NCI-H1436 (cell line): Measurements from ENCODE around the gene ELMO1.

Source experiments
- DNase-seq: peaks from one replicate; lab custom pipeline; 2025; lab: John Stamatoyannopoulos, UW

Gene ELMO1

DNA sequence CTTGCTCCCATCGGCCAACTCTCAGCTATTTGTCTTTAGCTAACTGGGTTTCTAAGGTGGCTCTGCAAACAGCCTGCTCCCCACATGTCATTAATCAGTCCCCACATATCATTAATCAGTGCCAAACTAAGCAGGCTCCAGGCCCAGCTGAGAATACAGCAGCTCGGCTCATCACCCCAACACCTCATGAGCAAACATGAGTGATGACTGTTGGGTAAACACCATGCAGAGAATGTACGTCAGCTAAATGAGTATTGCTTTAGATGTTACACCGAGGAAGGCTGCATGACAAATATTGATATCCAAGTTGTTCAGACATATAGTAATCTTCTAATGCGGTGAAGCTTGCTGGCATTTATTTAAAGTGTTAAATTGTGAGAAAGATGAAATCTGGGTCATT is 536.9 kb downstream of the ELMO1 start:
- no peak for DNase-seq

DNA sequence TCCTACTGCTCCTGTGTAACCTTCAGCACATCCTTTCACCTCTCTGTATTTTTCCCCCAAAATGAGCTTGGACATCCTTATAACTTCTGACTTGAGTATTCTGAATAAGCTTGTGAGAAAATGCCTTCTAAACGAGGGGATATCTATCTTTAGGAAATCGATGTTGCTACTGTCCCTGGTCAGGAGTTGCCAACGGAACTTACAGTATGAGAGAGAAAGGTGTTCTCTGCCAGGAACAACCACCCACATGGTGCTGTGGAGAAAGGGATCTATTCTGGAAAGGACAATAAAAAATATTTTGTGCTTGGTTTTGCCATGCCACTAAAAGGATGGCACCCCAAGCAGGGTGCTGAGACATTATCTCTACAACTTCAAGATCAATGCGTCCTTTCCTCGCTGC is 537.8 kb downstream of the ELMO1 start:
- no peak for DNase-seq

DNA sequence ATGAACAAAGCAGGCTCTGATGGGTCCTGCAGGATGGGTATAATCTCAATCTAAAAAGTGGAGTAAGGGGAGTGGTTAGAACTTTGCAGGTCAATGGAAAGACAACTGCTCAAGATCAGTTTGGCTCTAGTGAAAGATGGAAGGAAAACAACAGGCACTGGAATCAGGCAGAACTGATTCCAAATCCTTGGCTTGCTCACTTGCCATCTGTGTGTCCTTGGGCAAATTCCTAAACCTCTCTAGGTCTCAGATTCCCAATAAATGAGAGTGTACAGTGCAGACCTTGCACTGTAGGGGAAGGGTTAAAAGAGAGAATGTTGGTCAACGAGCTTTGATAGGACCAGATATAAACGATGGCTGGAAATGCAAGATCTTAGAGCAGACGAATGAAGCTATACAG is 538.3 kb downstream of the ELMO1 start:
- no peak for DNase-seq

DNA sequence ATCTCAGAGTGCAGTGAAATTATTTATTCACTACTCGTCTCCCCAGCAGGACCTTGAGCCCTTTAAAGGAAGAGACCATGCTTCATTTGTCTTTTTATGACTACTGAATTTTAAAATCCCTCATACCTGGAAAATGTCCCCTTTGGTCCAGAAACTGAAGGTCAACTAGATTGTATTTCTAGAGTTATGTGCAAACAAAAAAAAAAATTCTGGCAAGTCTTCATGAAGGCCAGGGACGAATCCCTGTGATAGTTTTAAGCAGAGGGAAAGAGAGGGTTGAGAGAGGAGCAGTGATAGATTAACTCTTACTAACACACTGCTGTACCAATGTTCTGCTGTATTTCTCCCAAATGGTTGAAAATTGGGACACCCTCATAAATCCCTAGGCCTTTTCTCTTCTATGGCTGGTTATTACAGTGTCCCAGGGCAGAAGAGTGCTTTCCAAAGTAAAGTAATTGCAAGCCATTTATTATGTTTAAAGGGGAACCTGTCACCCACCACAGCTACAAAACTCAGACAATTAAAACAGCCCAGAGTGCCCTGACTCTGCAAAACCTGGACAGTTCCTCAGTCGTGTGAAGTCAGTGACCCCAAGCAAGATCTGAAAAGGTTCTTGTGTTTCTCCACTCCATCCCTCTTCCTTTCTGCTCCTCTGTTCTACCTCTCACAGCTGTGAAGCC is 541.6 kb downstream of the ELMO1 start:
- no peak for DNase-seq

DNA sequence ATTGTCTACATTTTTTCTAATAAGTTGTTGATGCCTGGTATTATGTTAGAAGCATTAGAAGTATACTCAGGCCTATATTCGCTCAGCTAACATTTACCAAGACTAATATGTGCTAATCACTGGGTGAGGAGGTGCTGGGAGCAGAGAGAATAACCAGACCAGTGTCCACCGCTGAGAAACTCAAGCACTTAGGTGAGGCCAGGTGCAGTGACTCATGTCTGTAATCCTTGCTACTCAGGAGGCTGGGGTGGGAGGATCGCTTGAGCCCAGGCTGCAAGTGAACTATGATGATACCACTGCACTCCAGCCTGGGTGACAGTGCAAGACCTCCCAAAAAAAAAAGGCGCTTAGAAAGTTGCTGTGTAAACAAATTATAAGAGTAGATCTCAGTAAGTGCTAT is 542.2 kb downstream of the ELMO1 start:
- DNase-seq = no peak

DNA sequence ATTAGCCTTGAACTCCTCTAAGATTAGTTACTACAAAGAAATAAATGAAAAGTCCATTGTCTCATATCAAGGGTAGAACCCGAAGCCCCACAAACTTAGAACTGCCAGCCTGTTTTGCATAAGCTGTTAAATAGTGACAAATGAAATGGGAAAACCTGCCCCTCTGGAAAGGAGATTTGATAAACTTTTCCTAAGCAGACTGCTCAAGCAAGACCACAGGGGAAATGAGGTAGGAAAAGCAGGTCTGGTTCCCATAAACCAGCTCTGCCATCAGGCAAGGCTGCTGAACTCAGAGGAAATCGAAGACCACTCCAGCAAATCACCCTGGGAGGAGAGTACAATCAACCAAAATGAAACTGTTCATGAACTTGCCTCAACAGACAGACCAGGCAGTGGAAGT is 542.8 kb downstream of the ELMO1 start:
- no peak for DNase-seq

DNA sequence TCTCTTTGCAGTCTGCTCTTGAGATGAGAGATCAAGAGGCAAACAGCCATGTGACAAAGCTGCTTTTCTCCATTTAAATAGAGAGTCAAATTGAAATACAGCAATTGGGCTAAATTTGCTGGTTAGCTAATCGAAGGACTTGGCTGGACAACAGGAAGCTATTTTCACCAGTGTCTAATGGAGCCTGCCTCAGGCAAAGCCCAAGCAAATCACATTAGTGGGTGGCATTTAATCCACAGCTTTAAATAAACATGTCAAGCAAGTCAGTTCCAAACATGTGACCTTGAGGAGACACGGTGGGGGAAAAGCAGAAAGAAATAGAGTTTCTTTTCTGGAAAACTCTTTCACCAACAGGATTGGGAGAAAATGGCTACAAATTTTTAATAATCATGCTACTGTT is 543.9 kb downstream of the ELMO1 start:
- DNase-seq = no peak

DNA sequence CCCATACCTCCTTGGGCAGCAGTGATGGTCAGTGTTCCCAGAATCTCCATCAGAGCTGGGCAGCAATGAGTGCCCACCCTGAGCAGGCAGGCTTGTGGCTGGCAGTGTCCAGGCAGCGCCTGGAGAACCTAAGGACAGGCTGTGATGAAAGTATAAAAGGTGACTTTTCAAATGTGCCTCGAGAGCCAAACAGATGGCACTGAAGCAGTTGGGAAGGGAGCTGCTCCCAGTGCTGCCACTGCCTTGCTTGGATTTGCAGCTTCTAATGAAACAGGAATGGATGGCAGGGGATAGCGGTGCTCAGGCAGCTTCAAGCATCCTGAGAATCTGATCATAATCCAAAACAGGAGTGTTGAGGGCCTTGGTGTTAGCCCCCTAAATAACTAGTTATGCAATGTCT is 544.6 kb downstream of the ELMO1 start:
- no peak for DNase-seq

DNA sequence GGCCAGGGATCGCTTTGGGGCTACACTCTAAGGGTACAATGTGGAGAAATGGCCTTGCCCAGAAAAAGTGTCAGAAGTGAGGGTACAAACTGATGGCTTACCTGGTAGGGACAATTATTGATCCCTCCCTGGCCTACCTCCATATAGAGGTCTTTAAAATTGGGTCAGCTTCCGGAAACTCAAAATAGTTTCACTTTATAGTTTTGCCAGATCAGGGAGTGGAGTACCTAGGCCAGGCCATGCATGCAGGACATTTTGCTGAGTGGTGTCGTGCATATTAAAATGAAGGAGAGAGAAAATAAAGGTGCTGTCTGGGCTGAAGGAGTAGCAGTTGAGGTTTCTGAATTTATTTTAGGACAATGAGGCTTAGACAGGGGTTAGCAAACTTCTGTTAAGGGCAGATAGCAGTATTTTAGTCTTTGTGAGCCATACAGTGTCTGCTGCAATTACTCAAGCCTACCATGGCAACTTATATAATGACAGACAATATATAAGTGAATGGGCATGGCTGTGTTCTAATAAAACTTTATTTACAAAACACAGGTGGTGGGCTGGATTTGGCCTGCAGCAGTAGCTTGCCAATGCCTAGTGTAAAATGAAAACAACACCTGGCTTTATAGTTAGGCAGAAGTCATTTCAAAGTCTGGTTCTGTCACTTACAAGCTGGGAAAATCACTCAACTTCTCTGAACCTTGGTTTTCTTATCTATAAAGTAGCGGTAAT is 547.5 kb downstream of the ELMO1 start:
- DNase-seq = no peak

DNA sequence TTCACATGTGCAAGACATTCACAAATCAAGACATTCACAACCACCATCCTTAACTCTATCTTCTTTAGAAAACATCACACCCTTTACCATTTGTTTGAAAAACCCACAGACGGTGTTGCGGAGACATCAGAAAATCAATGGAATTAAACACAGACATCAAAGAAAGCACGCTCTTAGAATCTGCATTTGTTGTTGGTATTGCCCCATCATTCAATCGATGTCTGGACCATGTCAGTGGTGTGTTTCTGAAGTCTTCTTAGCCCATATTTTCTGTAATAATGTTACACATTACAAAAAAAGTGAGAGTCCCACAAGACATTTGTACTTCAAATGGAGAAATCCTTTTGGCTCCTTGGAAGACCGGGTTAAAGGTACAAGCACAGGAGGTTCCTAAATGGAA is 550.5 kb downstream of the ELMO1 start:
- no peak for DNase-seq

DNA sequence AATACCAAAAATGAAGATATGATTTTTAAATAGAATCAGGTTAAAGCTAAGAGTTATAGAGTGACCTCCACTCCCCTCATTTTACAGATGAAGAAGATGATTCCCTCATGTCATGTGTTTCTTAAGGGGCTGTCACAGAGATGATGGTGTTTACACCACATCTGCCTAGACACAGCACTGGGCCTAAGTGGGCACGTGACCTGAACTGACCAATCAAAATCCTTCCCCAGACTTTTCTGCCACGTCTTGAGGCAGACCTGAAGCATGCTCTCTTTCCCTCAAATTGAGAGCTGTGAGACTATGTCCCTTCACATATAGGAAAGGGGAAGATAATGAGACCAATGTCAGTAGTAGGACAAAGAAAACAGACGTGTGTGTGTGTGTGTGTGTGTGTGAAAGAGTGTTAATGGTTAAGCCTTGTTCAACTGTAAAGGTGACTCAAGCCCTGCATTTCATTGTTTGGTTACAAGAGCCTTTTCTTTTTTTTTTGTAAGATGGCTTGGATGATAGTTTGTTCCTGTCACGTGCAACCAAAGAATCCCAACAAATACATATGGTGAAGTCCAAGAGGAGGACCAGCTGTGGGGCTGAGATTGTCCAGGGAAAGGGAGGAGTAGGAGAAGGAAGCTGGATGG is 551.6 kb downstream of the ELMO1 start:
- DNase-seq = no peak

DNA sequence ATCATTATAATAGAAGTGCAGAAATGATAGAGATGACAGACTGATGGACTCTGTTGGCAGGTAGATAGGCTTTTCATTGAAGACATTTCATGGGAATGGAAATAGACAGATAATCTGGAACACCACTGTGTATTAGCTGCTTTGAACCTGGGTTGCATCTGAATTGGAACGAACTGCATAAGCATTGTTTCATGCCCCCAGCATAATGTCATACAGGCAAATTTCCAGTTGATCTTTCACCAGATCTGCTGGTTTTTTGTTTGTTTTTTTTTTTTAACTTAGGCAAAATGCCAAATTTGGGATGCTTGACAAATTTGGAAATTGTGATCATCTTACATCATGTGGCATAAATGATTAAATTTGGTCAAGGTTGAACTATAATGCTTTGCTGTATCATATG is 552.2 kb downstream of the ELMO1 start:
- DNase-seq = no peak

DNA sequence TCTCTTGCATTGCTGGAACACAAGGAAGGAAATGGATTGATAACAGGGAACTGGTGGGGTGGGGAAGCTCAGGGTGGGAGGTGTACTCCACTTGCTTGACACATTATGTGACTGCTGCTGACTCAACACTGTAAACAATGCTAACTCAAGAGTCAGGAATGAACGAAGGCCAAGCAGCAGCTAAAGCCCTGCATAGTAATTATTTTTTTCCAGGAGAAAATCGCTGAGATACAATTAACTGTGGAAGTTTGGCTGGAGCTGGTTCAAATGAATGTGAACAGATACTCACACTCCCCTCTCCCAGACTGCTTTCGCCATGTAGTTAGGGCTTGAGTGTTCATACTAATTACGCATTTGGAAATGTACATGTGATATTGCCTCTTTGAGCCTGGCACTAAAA is 553.5 kb downstream of the ELMO1 start:
- DNase-seq = no peak

DNA sequence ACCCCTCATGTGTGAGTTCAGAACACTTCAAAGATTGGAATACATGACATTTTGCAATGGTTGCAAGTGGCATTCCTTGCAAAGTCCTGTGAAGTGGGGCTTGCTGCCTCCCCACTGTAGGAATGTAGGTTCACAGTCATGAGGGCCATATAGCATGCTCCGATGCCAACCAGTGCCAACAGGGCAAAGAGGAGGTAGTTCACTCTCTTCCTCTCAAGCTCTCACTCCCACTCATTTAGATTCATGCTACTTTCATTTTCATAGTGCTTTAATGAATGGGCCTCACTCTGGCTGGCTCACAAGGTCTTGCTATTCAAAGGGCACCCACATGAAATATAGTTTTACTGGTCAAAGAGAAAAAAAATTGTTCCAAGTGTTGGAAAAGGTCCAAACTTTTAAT is 554.5 kb downstream of the ELMO1 start:
- no peak for DNase-seq

DNA sequence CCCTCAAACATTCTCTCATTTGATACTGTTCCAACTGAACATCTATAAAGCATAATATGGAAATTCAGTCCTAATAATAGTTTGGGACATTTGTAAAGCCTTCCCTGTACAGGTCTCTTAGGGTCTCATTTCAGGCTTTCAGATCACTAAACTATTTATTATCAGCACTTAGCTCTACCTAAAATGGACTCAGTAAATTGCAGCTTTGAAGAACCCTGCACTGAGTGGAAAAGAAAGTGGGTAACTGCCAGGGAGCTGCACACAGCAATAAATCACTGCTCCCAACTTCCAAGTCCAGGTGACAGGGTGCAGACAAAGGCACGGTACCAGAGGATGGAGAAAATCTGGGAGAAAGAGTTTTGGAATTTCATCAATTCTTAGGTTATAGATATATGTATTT is 559.5 kb downstream of the ELMO1 start:
- DNase-seq = no peak

DNA sequence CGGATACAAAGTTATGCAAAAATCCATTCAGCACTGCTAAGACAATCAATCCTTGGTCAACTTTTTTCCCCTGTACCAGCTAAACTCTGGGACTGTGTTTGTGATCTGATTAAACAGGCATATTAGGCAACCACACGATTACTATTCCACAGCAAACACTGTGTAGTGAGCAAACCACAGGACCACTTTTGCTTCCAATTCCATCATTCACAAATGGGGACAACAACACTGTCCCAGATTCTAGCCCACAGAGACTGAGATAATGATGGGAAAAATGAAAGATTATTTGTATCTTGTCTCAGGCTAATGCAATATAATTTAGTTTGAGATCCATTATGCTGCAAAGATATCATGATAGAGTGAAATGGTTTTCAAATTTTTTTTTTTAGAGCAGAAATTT is 560.7 kb downstream of the ELMO1 start:
- DNase-seq = no peak

DNA sequence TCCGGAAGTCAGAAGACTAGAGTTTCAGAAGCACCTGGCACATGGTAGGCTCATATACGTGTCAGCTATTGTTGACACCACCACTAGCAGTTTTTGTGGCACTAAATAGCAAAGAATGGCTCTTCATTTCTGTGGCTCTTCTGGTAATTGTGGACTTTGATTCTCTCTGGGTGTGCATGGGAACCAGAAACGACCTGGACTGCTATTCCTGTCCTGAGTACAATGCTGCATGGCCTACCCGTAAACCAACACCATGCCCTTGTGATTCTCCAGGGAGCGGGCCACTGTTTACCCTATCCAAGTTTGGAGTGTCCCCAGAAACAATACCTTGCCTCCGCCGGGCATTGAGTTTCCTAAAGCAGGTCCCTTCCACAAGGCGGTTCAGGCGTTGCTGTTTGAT is 561.4 kb downstream of the ELMO1 start:
- no peak for DNase-seq

DNA sequence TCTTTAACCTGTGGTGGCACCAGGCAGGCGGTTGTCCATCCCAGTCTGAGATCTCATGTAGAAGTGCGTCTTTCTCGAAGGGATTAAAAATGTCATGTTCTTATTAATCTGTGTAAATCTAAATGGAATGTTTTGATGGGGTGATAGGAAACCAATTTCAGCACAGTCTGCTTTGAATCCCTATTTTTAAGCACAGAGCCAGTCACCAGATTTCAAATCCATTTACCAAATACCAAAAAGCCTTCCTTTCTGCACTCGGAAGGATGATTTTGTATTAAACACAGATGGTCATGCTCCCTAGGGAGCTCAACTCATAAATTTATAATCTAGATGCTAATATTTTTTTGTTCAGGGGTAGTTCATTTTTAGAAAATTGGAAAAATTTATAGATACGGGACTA is 563.8 kb downstream of the ELMO1 start:
- no peak for DNase-seq

DNA sequence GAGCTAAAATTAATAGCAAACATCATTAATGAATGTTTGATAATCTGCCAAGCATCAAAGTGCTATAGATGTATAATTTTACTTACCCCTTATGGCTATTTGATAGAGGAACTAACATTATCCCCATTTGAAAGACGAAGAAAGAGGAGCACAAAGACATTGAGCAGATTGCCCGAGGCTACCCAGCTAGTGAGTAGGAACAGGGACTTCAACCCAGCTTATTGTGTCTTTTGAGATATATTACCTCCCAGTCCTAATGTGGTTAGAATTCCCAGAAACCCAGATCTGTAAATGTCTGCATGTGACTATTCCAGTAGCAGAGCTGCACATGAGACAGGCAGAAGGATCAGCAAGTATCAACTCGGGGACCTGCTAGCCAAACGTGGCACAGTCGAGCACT is 564.3 kb downstream of the ELMO1 start:
- DNase-seq = no peak

DNA sequence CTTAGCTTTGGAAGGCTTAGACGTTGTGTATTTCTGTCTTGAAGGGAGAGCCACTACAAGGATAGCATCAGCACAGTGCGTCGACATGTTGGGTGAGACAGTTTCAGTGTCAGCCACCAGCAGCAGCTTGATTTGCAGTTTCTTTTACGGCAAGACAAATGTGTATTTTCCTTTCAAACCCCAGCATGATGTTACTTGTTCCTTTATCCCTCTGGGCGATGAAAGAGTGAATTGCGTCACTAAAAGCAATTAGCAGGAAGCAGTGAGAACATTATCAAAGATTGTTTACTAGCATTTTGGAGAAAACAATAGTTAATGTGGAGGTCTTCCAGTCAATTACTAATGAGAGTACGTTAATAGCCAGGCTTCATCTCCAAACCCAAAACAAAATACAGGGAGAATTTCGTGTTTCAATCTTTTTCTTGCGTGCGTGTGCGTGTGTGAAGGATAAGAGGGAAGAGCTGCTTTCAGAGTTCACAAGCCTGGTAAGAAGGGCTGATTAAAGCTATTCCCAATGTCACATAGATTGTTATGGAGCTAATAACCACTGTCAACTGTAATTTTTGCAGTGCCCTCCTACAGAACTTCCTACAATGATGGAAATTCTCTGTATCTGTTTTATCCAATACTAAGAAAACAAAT is 567.3 kb downstream of the ELMO1 start:
- no peak for DNase-seq

DNA sequence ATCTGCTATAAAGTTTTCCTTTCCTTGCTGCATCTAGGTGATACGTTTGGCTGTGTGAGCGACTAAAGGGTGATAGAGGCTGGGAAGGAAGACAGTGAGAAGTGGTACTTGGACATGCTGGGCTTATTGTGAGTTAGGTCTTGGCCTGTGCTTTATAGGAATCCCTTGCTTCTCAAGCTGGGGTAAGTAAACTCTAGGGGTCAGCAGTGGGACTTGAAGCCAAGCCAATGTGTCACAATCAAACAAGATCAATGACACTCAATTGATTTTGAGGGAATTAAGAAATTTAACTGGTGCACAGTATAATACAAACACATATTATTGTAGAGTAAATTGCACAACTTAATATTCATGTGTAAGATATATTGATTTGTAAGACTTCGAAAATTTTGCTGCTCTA is 568.6 kb downstream of the ELMO1 start:
- DNase-seq = no peak

DNA sequence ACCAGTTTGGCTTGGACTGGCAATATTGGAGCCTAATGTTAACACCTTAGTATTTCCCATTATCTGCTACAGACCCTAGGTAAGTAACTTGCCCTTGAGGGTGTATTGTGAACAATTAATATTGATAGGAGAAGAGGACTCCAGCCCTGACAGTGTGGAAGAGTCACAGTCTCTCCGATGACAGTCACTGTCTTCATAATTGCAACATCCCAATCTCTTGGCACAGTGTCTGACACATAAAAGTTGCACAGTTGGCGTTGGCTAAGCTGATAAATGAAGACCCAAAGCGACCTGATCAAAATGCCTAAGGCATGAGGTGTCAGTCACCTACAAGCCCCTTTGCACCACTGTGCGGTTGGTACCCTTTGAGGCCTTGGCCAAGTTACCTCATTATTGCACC is 569.6 kb downstream of the ELMO1 start:
- no peak for DNase-seq

DNA sequence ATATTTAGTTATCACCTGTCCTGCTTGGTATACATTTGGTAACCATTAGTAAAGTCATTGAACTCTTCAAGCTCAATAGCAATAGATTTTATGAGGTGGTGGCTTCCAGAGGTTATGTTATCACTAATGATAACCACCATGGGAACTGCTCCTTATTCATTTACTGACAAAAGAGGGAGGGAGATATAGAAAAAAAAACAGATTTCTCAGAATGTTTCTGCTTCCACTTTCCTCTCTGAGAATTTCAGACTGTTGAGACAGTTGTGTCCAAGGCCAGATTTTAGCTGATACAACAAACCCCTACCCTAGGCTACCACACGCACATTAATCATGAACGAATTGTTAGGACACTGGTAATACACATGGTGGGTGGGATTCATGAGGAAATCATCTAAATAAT is 570.4 kb downstream of the ELMO1 start:
- DNase-seq = no peak
